Measurements from ENCODE around the gene DNMT3L.

DNMT3L gene

DNA sequence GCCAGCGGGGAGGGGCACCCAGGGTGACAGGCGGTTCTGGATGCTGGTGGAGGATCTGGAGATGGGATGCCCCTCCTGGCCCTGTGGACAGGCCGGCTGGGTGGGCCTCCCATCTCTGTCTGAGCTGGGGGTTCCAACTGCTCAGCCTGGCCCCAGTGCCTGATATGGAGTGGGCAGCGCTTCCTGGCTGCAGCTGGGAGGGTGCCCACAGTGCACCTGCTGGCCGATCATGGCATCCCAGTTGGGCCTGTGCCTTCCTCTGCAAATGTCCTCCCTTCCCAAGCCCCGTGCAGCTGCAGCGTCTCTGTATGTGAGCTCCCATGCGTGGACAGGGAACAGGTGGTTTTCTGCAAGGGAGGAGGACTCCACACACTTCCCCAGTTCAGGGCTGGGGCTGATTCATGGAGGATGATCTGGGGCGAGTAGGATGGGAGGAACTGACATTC is 40.3 kb upstream of the DNMT3L start:
- Histone ChIP-seq H3K27ac (peak overlapping the region in 7 of 11 experiments; percentile 87 to 97 (median 93); a peak in 10 of 22 replicates), H3K4me1 (peaks cover 77 to 90% (median 89%) of the 10 kb centered on the region in 10 experiments), H3K9ac (peak overlapping the region; percentile 87 to 97 (median 91); a peak in 21 of 22 replicates), H3K4me2 (peak overlapping the region; percentile 92 to 100 (median 98)), H3K27me3 (no peaks in the 10 kb centered on the region), H3K36me3 (peaks cover 8 to 22% (median 12%) of the 10 kb centered on the region in 11 experiments), H3K9me3 (replicated peaks in 1 of 11) (no peaks in the 10 kb centered on the region), H4K20me1 (peaks cover 65 to 67% (median 66%) of the 10 kb centered on the region in 11 experiments), H3K4me3 (peak overlapping the region; percentile 70 to 88 (median 81))
- TF ChIP-seq Cebpa-rat (IDR thresholded peaks at IDR 0.05) = no peak

DNA sequence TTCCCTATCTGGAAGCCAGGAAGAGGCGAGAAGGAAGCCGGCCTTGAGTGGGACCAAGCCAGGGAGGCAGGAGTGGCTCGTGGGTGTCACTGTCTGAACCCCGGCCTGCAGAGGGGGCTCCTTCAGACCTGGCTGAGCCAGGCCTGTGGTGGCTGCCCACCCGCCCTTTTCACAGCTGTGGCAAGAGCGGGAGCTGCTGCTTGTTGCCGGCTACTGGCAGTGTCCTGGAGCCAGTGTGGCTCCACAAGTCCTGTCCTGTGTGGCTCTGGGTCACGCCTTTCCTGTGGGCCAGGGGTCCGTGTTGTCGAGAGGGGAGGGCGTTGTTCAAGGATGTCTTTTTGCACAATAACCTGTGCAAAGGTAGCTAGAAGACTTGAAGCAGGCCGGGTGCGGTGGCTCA is 39.4 kb upstream of the DNMT3L start:
- Histone ChIP-seq H3K36me3 (peaks cover 0 to 13% (median 5%) of the 10 kb centered on the region in 11 experiments; a peak in 15 of 22 replicates), H3K27ac (peak overlapping the region; percentile 85 to 97 (median 91); a peak in 21 of 22 replicates)

DNA sequence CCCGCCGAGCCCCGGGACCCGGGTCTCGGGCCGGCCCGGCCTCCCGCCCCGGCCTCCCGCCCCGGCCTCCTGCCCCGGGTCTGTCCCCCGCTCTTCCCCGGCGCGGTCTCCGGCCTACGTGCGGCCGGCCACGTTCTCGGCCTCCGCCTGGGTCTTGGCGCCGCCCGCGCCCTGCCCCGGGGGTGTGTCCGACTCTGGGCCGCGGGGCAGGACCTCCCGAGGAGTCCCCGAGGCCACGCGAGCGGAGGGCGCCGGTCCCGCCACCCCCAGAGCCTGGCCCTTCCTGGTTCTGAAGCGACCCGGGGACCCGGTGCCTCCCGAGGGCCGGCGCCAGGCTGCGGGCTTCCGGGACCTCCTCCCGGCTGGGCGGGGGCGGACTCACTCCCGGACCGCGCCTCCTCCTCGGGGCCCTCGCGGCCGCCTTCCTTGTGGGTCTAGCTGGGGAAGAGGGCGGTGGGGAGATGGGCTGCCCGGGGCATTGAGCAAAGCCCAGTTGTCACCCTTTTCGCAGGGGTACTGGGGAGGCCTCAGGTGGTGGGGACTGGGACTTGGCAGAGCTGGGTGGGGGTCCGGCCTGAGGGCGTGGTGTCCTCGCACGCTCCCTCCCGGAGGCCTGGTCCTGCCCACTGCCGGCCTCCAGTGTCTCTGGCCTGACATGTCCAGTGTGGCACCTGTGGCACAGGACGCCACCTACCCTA is 38.7 kb upstream of the DNMT3L start:
- Histone ChIP-seq H3K27me3 (no peaks in the 10 kb centered on the region), H3K4me2 (peak overlapping the region; percentile 92 to 100 (median 98)), H3K9ac (peak overlapping the region; percentile 87 to 97 (median 91)), H3K4me1 (peaks cover 80 to 89% (median 87%) of the 10 kb centered on the region in 10 experiments), H4K20me1 (peaks cover 49 to 51% (median 50%) of the 10 kb centered on the region in 11 experiments), H3K36me3 (peaks cover 0 to 8% (median 0%) of the 10 kb centered on the region in 11 experiments; a peak in 2 of 22 replicates), H3K4me3 (peak overlapping the region; percentile 70 to 88 (median 81)), H3K27ac (peak overlapping the region; percentile 85 to 97 (median 91)), H3K9me3 (replicated peaks in 1 of 11) (no peaks in the 10 kb centered on the region)
- TF ChIP-seq Cebpa-rat (IDR thresholded peaks at IDR 0.05) = no peak

More for the DNA sequence above, 39.4 kb upstream of the DNMT3L start:
- no peaks in the 10 kb centered on the region for H3K27me3 ChIP-seq
- peak overlapping the region; percentile 92 to 100 (median 98) for H3K4me2 ChIP-seq
- H3K9me3 ChIP-seq (replicated peaks in 1 of 11) = no peaks in the 10 kb centered on the region
- H3K9ac ChIP-seq = peak overlapping the region; percentile 87 to 97 (median 91)
- peak overlapping the region; percentile 70 to 88 (median 81) for H3K4me3 ChIP-seq
- no peak for TF ChIP-seq Cebpa-rat (IDR thresholded peaks at IDR 0.05)
- H3K4me1 ChIP-seq = peaks cover 80 to 89% (median 87%) of the 10 kb centered on the region in 10 experiments
- peaks cover 56 to 59% (median 57%) of the 10 kb centered on the region in 11 experiments for H4K20me1 ChIP-seq

DNA sequence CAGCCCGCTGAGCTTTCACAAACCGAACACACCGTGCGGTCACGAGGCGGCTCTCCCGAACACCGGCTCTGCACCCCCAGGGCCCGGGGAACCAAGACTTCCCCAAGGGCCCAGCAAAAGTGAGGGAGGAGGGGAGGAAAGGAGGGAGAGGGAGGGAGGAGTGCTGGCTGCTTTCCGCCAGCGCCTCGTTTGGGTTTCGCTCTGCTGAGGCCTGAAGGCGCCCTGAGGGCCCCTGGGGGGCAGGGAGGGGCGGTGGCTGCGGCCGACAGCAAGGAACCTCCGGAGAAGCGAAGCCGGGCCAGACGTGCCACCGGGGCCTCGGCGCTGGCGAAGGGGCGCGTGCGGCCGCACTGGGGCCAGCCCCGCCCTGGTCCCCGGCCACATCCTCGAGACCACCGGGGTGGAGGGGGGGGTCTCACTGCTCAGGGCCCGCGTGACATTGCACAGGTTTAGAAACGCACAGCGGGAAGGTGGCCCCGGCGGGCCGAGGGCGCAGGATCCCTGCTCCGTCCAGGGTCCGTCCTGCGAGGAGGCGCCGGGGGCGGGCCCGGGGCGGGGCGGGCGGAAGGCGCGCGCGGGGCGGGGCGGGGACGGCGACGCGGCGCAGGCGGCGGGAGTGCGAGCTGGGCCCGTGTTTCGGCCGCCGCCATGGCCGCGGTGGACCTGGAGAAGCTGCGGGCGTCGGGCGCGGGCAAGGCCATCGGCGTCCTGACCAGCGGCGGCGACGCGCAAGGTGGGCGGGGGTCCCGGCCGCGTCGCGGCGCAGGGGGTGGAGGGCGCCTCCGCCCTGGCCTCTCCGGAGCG is 38.0 kb upstream of the DNMT3L start, which contains the start of gene PFKL:
TSS of gene PFKL (plus strand) at position 596 of the 804 bp plus-strand sequence. CDS start at position 649, 53 bp downstream.
- Histone ChIP-seq H3K9me3 (replicated peaks in 1 of 11) (no peaks in the 10 kb centered on the region), H3K9ac (peak within 1 kb of the TSS; percentile 87 to 97 (median 91)), H3K4me3 (peak within 1 kb of the TSS; percentile 70 to 88 (median 81))

DNA sequence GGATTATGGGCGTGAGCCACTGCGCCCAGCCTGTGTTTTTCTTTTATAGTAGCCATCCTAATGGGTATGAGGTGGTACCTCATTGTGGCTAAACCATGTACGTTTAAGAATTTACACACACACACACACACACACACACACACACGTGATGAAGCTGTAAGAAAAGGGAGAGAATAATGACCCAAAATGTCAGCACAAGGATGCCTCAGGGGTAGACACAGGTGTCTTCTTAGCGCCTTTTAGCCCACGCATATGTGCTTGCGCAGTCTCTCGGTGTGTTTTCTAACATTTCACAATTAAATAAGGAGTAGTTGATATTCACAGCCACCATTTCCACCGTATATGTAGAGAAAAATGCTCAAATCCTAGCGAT is 37.4 kb upstream of the DNMT3L start:
- H3K27me3 ChIP-seq = no peaks in the 10 kb centered on the region
- peak overlapping the region; percentile 89 to 100 (median 98) for H3K4me2 ChIP-seq
- H3K36me3 ChIP-seq = peaks cover 0 to 5% (median 0%) of the 10 kb centered on the region in 11 experiments; a peak in 1 of 22 replicates
- H3K4me3 ChIP-seq = peak overlapping the region; percentile 70 to 88 (median 81)
- H3K9ac ChIP-seq = peak overlapping the region; percentile 87 to 97 (median 91)
- peak overlapping the region; percentile 64 to 97 (median 91) for H3K27ac ChIP-seq
- no peaks in the 10 kb centered on the region for H3K9me3 ChIP-seq (replicated peaks in 1 of 11)
- peaks cover 36 to 38% (median 36%) of the 10 kb centered on the region in 11 experiments for H4K20me1 ChIP-seq
- peaks cover 79 to 88% (median 87%) of the 10 kb centered on the region in 10 experiments for H3K4me1 ChIP-seq
- peak in 1 of 11 experiments; percentile 62; a peak in 1 of 22 replicates for TF ChIP-seq Cebpa-rat (IDR thresholded peaks at IDR 0.05)

More for the DNA sequence above, 38.0 kb upstream of the DNMT3L start, which contains the start of gene PFKL:
- TF ChIP-seq Cebpa-rat (IDR thresholded peaks at IDR 0.05) = no peak; a peak in 1 of 22 replicates
- peak within 1 kb of the TSS; percentile 85 to 97 (median 91) for H3K27ac ChIP-seq
- no peaks in the 10 kb centered on the region for H3K27me3 ChIP-seq
- H3K4me2 ChIP-seq = peak within 1 kb of the TSS; percentile 92 to 100 (median 98)
- peaks cover 80 to 89% (median 87%) of the 10 kb centered on the region in 10 experiments for H3K4me1 ChIP-seq
- H3K36me3 ChIP-seq = peaks cover 0 to 8% (median 0%) of the 10 kb centered on the region in 11 experiments; a peak in 1 of 22 replicates
- peaks cover 41 to 44% (median 42%) of the 10 kb centered on the region in 11 experiments for H4K20me1 ChIP-seq

DNA sequence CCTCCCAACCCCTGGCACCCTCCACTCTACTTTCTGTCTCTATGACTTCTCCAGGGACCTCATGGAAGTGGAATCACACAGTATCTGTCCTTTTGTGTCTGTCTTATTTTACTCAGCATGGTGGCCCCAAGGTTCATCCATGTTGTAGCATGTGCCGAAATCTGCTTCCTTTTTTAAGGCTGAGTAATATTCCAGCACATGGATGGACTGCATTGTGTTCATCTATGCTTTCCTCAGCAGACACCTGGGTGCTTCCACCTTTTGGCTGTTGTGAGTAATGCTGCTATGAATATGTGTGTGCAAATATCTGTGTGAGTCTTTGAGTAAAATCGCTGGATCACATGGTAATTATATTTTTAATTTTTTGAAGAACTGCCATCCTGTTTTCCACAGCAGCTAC is 36.6 kb upstream of the DNMT3L start:
- peak overlapping the region; percentile 75 to 100 (median 92) for H3K4me2 ChIP-seq
- H3K4me3 ChIP-seq = no peak overlapping the region
- H3K9me3 ChIP-seq (replicated peaks in 1 of 11) = no peaks in the 10 kb centered on the region
- H4K20me1 ChIP-seq = peaks cover 28 to 30% (median 29%) of the 10 kb centered on the region in 11 experiments
- H3K36me3 ChIP-seq = no peaks in the 10 kb centered on the region
- peak overlapping the region; percentile 41 to 95 (median 61); a peak in 20 of 22 replicates for H3K27ac ChIP-seq
- H3K9ac ChIP-seq = peak overlapping the region in 8 of 11 experiments; percentile 20 to 59 (median 44); a peak in 9 of 22 replicates
- peaks cover 71 to 85% (median 80%) of the 10 kb centered on the region in 10 experiments for H3K4me1 ChIP-seq
- no peaks in the 10 kb centered on the region for H3K27me3 ChIP-seq
- TF ChIP-seq Cebpa-rat (IDR thresholded peaks at IDR 0.05) = no peak

DNA sequence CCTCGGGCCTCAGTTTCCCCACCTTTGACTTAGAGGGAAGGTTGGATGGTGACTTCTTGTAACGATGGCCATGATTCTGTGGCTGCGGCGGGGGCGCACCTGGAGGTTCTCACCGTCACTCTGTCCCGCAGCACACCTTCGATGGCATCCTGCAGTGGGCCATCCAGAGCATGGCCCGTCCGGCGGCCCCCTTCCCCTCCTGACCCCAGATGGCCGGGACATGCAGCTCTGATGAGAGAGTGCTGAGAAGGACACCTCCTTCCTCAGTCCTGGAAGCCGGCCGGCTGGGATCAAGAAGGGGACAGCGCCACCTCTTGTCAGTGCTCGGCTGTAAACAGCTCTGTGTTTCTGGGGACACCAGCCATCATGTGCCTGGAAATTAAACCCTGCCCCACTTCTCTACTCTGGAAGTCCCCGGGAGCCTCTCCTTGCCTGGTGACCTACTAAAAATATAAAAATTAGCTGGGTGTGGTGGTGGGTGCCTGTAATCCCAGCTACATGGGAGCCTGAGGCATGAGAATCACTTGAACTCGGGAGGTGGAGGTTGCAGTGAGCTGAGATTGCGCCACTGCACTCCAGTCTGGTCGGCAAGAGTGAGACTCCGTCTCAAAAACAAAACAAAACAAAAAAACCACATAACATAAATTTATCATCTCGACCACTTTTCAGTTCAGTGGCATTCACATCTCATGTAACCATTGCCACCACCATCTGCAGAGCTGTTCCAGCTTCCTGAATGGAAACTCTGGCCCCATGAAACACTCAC is 36.0 kb upstream of the DNMT3L start:
- Histone ChIP-seq H3K4me1 (peaks cover 65 to 79% (median 74%) of the 10 kb centered on the region in 10 experiments), H3K36me3 (no peaks in the 10 kb centered on the region), H3K9ac (peak overlapping the region; percentile 38 to 59 (median 53); a peak in 16 of 22 replicates), H3K27me3 (no peaks in the 10 kb centered on the region), H3K9me3 (replicated peaks in 1 of 11) (no peaks in the 10 kb centered on the region), H3K4me2 (peak overlapping the region; percentile 75 to 100 (median 92)), H4K20me1 (peaks cover 22 to 24% (median 23%) of the 10 kb centered on the region in 11 experiments), H3K4me3 (peak overlapping the region in 1 of 10 experiments; percentile 26; a peak in 2 of 20 replicates), H3K27ac (peak overlapping the region; percentile 41 to 95 (median 61); a peak in 20 of 22 replicates)
- TF ChIP-seq Cebpa-rat (IDR thresholded peaks at IDR 0.05) = peak in 9 of 11 experiments; percentile 42 to 87 (median 59); a peak in 12 of 22 replicates
